Pancreas (tissue), 10 donors: ENCODE data around the gene TERT. TPM values are rescaled to one million over a fixed set of nuclear protein-coding genes. Genes with fewer than 3 reads are reported as not detected.
A peak's percentile ranks its signal among the peaks of the same experiment; 100 is the strongest.
"Not testable (repeated sequence)": the region's sequence is repeated elsewhere in the genome, so short reads cannot be mapped to it uniquely, and the experiment has no call there.

ENCODE experiments used
- ATAC-seq, 4 donors: fragments of 200-7000 bp; cut with Tn5 transposase; one replicate each; pipeline versions ENCODE4 v1.8.0 to v1.9.1; 2020; ENCODE audit warnings: mild to moderate bottlenecking in 4 of 4, moderate library complexity in 4 of 4
- DNase-seq, 6 donors: peaks; one replicate each; pipeline ENCODE4 v3.0.0-alpha.2; 2020
- FAIRE-seq: peaks from 2 replicates; lab custom pipeline; 2012; peaks lifted over from hg19 to GRCh38; lab: Jason Lieb, UNC
- H3K27ac ChIP-seq, 4 donors: fragments of 200-600 bp; sonication (generic); 1 replicate in 3 of 4; 2 replicates in 1 of 4; pipeline versions ENCODE4 v1.5.0 to v1.8.0; 2020
- H3K27me3 ChIP-seq, 4 donors: fragments of 200-600 bp; one replicate each; pipeline ENCODE4 v1.8.0; 2021
- H3K36me3 ChIP-seq, 3 donors: fragments of 200-600 bp; sonication (generic) in 1 of 3; one replicate each; pipeline versions ENCODE4 v1.5.0 to v1.8.0; 2020 to 2021
- H3K4me1 ChIP-seq, 3 donors: fragments of 200-600 bp; one replicate each; pipeline ENCODE4 v1.8.0; 2021
- H3K4me3 ChIP-seq, 4 donors: fragments of 200-600 bp; sonication (generic) in 2 of 4; one replicate each; pipeline versions ENCODE4 v1.5.0 to v1.8.0; 2020 to 2021
- H3K9me3 ChIP-seq, 4 donors: fragments of 200-600 bp; one replicate each; pipeline ENCODE4 v1.8.0; 2021
- CTCF ChIP-seq, 4 donors: fragments of 200-600 bp; sonication (generic) in 3 of 4; IDR thresholded peaks; one replicate each; pipeline versions ENCODE4 v1.5.0 to v1.8.0; 2021; ENCODE audit warnings: antibody characterized with exemption in 4 of 4
- WGBS, 2 donors: extraction: QIAGEN DNeasy Blood & Tissue Kit; methylation state at CpG; one replicate each; pipeline ENCODE4 v1.1.7; 2013; 5-methylcytosine and 5-hydroxymethylcytosine counted together
- intact Hi-C, 3 donors: fragments of 100-400 bp; cut with DNase I; formaldehyde crosslinking; loops; one replicate each; pipeline versions ENCODE4 v1.11.1 to v1.14.2; 2022
- polyA plus RNA-seq, 2 donors: library from polyadenylated mRNA; stranded (reverse); fragments of 200-250 nt; gene quantifications; one replicate each; pipeline ENCODE4 v1.2.3, GENCODE V29; 2013
- total RNA-seq, 6 donors: library from RNA; stranded (reverse); fragmentation: NEBNext Ultra II Directional in 4 of 6; extraction: Animal tissue kit (Norgen Biotek cat#: 25700) in 4 of 6; gene quantifications; one replicate each; pipeline versions ENCODE4 v1.2.1 to v1.2.4, GENCODE V29; 2021 to 2023
- donor health status: healthy with polysubstance abuse.
- donor health status: DM: no; HTN: no; CAD: no; lungs with moderate emphysema.
- donor health status: DM: no; HTN: no; CAD: no.
- donor health status: control.
- donor health status: control.
- donor health status: Bipolar disorder and iron deficiency.
- donor health status: DM: yes; HTN: yes; CAD: no.
- donor health status: DM: no; HTN: no; CAD: no.
- donor health status: DM: no; HTN: no; CAD: no.
- donor health status: DM: yes; HTN: yes; CAD: no.

TERT gene
- total and polyA plus RNA-seq, 8 donors: 0.06 to 0.28 (median 0.25) TPM; not detected in 5

GRCh38 chr5:1330847-1331831 lies 36.3 kb upstream of the TERT start:
- no peak overlapping the region for H3K27ac ChIP-seq
- TF ChIP-seq CTCF (IDR thresholded peaks at IDR 0.05): no peak
- no peaks in the 10 kb centered on the region for H3K4me1 ChIP-seq
- no peaks in the 10 kb centered on the region for H3K27me3 ChIP-seq
- intact Hi-C loops: no loop called here
- H3K4me3 ChIP-seq: no peak overlapping the region
- FAIRE-seq (no peak), ATAC-seq (peak in 3 of 4 donors; percentile 6 to 38 (median 17)), DNase-seq (peak in 1 of 6 donors; percentile 53)
- H3K36me3 ChIP-seq: peaks cover 0 to 49% (median 15%) of the 10 kb centered on the region in 3 donors
- 91 to 94% methylated on average over 35 of the region's 35 CpGs for WGBS, 2 donors
- H3K9me3 ChIP-seq: no peaks in the 10 kb centered on the region

- Histone ChIP-seq H3K27ac (no peak overlapping the region), H3K4me3 (no peak overlapping the region), H3K36me3 (peaks cover 0 to 48% (median 7%) of the 10 kb centered on the region in 3 donors), H3K27me3 (no peaks in the 10 kb centered on the region), H3K4me1 (no peaks in the 10 kb centered on the region), H3K9me3 (no peaks in the 10 kb centered on the region)
- no peak for FAIRE-seq
- DNase-seq: peak in 1 of 6 donors; percentile 42
- no peak for TF ChIP-seq CTCF (IDR thresholded peaks at IDR 0.05)
- WGBS, 2 donors: 84 to 86% methylated on average over 23 of the region's 23 CpGs
- intact Hi-C loops: no loop called here
- ATAC-seq: peak in 2 of 4 donors; percentile 68 to 73
These were observed 35.4 kb upstream of the TERT start for GRCh38 chr5:1330146-1330846.

- DNase-seq: no peak
- 95 to 96% methylated on average over 9 of the region's 9 CpGs for WGBS, 2 donors
- TF ChIP-seq CTCF (IDR thresholded peaks at IDR 0.05): no peak
- H3K4me1 ChIP-seq: no peaks in the 10 kb centered on the region
- H3K27ac ChIP-seq: no peak overlapping the region
- no peak for FAIRE-seq
- peaks cover 0 to 45% (median 8%) of the 10 kb centered on the region in 3 donors for H3K36me3 ChIP-seq
- H3K4me3 ChIP-seq: no peak overlapping the region
- no peak for ATAC-seq
- no peaks in the 10 kb centered on the region for H3K27me3 ChIP-seq
- no peaks in the 10 kb centered on the region for H3K9me3 ChIP-seq
- intact Hi-C loops: no loop called here
These were observed 34.3 kb upstream of the TERT start for GRCh38 chr5:1329111-1329579.

- H3K27ac ChIP-seq, H3K9me3 ChIP-seq, FAIRE-seq, intact Hi-C loops, H3K4me1 ChIP-seq, H3K4me3 ChIP-seq, H3K27me3 ChIP-seq, ATAC-seq, DNase-seq: not testable (repeated sequence)
- 83 to 88% methylated on average over 7 of the region's 7 CpGs for WGBS, 2 donors
- H3K36me3 ChIP-seq: peaks cover 0 to 43% (median 12%) of the 10 kb centered on the region in 3 donors
These were observed 33.6 kb upstream of the TERT start for GRCh38 chr5:1328237-1329110.

- H3K27me3 ChIP-seq, FAIRE-seq, H3K9me3 ChIP-seq, ATAC-seq, H3K27ac ChIP-seq, H3K4me1 ChIP-seq, H3K4me3 ChIP-seq, intact Hi-C loops: not testable (repeated sequence)
- WGBS, 2 donors: 67 to 72% methylated on average over 6 of the region's 6 CpGs
- H3K36me3 ChIP-seq: peaks cover 0 to 48% (median 13%) of the 10 kb centered on the region in 3 donors
- peak in 2 of 6 donors; percentile 4 to 19 for DNase-seq
These were observed 32.3 kb upstream of the TERT start for GRCh38 chr5:1326901-1327756.

- H3K27me3 ChIP-seq, ATAC-seq, H3K27ac ChIP-seq, H3K4me3 ChIP-seq, H3K9me3 ChIP-seq, FAIRE-seq, intact Hi-C loops, H3K4me1 ChIP-seq: not testable (repeated sequence)
- peak in 1 of 6 donors; percentile 7 for DNase-seq
- 68 to 75% methylated on average over 5 of the region's 5 CpGs for WGBS, 2 donors
- peaks cover 0 to 46% (median 18%) of the 10 kb centered on the region in 3 donors for H3K36me3 ChIP-seq
These were observed 31.6 kb upstream of the TERT start for GRCh38 chr5:1326532-1326875.
